ENCODE data around the gene SPRR3.

DNA sequence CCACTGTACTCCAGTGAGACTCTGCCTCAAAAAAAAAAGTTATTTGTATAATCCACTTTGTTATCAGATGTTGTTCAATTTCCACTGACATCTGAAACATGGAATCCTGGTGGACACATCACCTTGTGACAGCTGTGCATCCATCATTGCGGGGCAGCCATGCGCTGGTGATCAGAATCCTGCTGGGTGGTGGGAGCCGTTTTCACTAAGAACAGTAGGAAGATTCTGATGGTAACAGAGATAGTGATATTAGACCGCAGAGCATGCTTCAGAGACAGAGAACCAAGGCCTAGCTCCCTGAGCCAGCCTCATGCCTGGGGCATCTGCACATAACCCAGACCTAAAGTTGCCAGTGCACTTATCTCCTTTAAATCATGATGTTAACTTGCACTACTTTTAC, 3.1 kb upstream of the SPRR3 start:
- TF ChIP-seq, protein P1, sequence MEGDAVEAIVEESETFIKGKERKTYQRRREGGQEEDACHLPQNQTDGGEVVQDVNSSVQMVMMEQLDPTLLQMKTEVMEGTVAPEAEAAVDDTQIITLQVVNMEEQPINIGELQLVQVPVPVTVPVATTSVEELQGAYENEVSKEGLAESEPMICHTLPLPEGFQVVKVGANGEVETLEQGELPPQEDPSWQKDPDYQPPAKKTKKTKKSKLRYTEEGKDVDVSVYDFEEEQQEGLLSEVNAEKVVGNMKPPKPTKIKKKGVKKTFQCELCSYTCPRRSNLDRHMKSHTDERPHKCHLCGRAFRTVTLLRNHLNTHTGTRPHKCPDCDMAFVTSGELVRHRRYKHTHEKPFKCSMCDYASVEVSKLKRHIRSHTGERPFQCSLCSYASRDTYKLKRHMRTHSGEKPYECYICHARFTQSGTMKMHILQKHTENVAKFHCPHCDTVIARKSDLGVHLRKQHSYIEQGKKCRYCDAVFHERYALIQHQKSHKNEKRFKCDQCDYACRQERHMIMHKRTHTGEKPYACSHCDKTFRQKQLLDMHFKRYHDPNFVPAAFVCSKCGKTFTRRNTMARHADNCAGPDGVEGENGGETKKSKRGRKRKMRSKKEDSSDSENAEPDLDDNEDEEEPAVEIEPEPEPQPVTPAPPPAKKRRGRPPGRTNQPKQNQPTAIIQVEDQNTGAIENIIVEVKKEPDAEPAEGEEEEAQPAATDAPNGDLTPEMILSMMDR (conservative IDR thresholded peaks at IDR 0.05; ENCODE audit: low read depth, low read length), result no peak
- no peak for TF ChIP-seq EZH2 (IDR thresholded peaks at IDR 0.05; ENCODE audit: borderline replicate concordance, low read depth, low read length, poor library complexity, severe bottlenecking)
